Measurements from ENCODE around the gene MYO5A. TPM values are rescaled to one million over a fixed set of nuclear protein-coding genes. Genes with fewer than 3 reads are reported as not detected.

MYO5A gene
- total RNA-seq, 2 donors from 2014 or later, result 12.3 to 21.5 TPM

DNA sequence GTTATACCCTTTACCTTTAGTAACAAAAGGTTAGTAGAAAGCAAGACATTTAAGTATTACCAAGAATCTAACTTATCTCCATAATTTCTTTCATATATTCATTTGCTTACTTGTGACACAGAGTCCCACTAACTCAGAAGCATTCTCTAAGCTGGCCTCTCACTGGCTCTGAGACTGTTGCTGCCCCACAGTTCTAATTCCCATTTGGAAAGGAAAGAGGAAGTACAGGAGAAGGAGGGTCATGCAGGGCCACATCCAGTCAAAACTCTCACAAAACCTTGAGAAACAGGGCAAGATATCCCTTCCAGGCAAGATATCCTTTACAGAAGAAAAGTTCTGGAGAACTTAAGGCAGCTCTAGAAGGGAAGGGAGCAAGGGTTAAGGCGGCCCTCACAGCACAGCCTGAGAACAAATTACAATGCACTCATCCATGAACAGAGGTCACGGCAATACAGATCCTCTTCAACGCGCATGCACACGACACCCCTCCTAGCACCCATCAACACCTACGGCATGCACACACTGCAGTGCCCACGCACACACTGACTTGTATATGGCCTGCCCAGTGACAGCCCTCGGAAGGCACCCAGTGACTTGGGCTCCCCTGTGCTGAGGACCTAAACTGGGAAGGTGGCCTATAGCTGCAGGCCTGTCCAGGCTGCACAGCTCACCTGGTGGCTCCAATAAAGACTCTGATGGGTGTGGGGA is 220.1 kb downstream of the MYO5A start:
- H3K9me3 ChIP-seq, result no peaks in the 10 kb centered on the region
- no peaks in the 10 kb centered on the region for H3K27me3 ChIP-seq
- no peak for DNase-seq (ENCODE audit: low spot score)
- H3K4me1 ChIP-seq, result no peaks in the 10 kb centered on the region
- peaks cover 25% of the 10 kb centered on the region for H3K36me3 ChIP-seq
- TF ChIP-seq, protein P1, sequence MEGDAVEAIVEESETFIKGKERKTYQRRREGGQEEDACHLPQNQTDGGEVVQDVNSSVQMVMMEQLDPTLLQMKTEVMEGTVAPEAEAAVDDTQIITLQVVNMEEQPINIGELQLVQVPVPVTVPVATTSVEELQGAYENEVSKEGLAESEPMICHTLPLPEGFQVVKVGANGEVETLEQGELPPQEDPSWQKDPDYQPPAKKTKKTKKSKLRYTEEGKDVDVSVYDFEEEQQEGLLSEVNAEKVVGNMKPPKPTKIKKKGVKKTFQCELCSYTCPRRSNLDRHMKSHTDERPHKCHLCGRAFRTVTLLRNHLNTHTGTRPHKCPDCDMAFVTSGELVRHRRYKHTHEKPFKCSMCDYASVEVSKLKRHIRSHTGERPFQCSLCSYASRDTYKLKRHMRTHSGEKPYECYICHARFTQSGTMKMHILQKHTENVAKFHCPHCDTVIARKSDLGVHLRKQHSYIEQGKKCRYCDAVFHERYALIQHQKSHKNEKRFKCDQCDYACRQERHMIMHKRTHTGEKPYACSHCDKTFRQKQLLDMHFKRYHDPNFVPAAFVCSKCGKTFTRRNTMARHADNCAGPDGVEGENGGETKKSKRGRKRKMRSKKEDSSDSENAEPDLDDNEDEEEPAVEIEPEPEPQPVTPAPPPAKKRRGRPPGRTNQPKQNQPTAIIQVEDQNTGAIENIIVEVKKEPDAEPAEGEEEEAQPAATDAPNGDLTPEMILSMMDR (IDR thresholded peaks at IDR 0.05), result no peak
- no peak overlapping the region for H3K27ac ChIP-seq
- H3K4me3 ChIP-seq, result no peak overlapping the region

DNA sequence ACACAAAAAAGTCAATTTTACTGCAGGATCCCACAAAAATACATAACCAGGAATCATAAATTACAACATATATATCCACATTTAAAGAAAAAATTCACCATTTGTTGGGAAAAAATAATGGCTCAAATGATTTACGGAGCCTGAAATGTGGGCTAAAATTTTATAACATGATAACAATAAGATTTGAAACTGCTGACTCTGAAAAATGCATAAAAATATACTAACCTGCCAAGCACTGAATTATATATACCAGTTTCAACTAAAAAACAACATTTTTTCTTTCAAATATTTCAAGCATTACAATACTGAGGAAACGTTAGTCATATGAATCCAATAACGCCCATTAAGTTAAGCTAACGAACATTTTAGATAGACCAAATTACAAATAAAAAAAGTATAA is 220.8 kb downstream of the MYO5A start:
- H3K27ac ChIP-seq, result no peak overlapping the region
- H3K27me3 ChIP-seq, result no peaks in the 10 kb centered on the region
- H3K9me3 ChIP-seq, result no peaks in the 10 kb centered on the region
- peaks cover 18% of the 10 kb centered on the region for H3K36me3 ChIP-seq
- no peak for DNase-seq (ENCODE audit: low spot score)
- no peaks in the 10 kb centered on the region for H3K4me1 ChIP-seq
- TF ChIP-seq, protein P1 (IDR thresholded peaks at IDR 0.05), result no peak
- no peak overlapping the region for H3K4me3 ChIP-seq

DNA sequence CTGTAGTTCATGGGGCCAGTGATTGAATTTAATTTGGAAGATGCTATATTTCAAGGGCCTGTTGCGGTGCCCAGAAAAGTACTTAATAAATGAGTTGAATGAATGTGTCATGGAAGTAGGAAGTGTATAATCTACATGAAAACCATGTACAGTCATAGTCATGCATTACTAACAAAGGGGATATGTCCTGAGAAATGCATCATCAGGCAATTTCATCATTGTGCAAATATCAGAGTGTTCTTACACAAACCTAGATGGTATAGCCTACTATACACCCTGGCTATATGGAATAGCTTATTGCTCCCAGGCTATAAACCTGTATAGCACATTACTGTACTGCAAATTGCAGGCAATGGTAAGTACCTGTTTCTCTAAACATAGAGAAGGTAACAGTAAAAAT is 222.4 kb downstream of the MYO5A start:
- TF ChIP-seq, protein P1 (IDR thresholded peaks at IDR 0.05), result no peak
- DNase-seq (ENCODE audit: low spot score), result no peak
- no peaks in the 10 kb centered on the region for H3K9me3 ChIP-seq

DNA sequence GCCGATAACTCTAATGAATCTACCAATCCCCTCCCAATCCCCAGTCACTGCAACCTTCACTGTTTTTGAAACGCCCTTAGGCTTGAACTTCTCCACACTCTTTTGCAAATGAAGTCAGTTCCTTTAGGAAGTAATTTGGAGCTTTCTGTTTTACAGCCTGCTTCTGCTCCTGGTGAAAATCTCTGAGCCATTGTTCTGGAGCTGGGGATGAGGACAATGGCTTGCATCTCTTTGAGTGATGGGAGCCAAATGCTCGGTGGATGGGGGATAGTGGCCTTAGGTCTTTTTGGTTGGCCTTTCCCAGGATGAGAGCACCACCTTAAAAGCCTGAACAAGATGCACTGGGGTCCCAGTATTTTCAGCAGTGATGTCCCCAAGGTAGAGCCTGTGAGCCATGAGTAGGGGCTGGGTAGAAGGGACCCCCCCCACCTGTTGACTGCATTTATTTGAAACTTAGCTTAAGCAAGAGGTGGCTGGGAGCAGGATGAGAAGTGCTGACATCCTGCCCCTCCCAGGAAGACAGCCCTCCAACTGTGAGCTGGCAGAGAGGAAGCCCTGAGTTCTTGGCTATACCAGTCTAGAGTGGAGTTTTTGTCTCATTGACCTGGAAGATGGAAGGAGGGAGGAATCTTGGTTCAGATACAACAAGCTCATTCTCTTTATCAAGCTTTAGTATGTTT is 225.4 kb downstream of the MYO5A start:
- Histone ChIP-seq H3K9me3 (no peaks in the 10 kb centered on the region), H3K36me3 (no peaks in the 10 kb centered on the region), H3K27ac (no peak overlapping the region), H3K4me3 (no peak overlapping the region), H3K4me1 (no peaks in the 10 kb centered on the region), H3K27me3 (no peaks in the 10 kb centered on the region)
- TF ChIP-seq, protein P1 (IDR thresholded peaks at IDR 0.05), result no peak
- DNase-seq (ENCODE audit: low spot score), result no peak

More for the DNA sequence above, 222.4 kb downstream of the MYO5A start:
- H3K27ac ChIP-seq, result no peak overlapping the region
- peaks cover 4% of the 10 kb centered on the region for H3K36me3 ChIP-seq
- no peaks in the 10 kb centered on the region for H3K4me1 ChIP-seq
- no peak overlapping the region for H3K4me3 ChIP-seq
- H3K27me3 ChIP-seq, result no peaks in the 10 kb centered on the region

DNA sequence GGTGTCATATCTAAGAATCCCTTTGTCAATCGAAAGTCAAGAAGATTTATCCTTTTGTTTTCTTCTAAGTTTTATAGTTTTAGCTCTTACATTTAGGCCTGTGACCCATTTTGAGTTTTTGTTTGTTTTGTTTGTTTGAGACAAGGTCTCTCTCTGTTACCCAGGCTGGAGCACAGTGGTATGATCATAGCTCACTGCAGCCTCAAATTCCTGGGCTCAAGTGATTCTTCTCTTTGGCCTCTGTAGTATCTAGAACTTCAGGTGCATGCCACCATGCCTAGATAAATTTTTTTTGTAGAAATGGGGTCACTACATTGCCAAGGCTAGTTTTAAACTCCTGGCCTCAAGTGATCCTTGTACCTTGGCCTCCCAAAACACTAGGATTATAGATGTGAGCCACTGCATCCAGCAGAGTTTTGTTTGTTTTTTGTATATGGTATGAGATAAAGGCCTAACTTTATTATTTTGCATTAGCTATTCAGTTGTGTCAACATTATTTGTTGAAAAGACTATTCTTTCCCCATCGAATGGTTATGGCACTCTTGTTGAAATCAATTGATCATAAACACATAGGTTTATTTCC is 227.3 kb downstream of the MYO5A start:
- H3K36me3 ChIP-seq, result no peaks in the 10 kb centered on the region
- H3K27ac ChIP-seq, result no peak overlapping the region
- no peaks in the 10 kb centered on the region for H3K27me3 ChIP-seq
- no peak for DNase-seq (ENCODE audit: low spot score)
- H3K4me3 ChIP-seq, result no peak overlapping the region
- no peaks in the 10 kb centered on the region for H3K4me1 ChIP-seq
- TF ChIP-seq, protein P1 (IDR thresholded peaks at IDR 0.05), result no peak
- H3K9me3 ChIP-seq, result no peaks in the 10 kb centered on the region

Measured in right atrium auricular region (tissue), 2 donors.